ENCODE results near the gene KRT17. TPM values are rescaled to one million over a fixed set of nuclear protein-coding genes. Genes with fewer than 3 reads are reported as not detected.

The KRT17 gene
- total RNA-seq, 1 donor from 2014 or later: 238 TPM

DNA sequence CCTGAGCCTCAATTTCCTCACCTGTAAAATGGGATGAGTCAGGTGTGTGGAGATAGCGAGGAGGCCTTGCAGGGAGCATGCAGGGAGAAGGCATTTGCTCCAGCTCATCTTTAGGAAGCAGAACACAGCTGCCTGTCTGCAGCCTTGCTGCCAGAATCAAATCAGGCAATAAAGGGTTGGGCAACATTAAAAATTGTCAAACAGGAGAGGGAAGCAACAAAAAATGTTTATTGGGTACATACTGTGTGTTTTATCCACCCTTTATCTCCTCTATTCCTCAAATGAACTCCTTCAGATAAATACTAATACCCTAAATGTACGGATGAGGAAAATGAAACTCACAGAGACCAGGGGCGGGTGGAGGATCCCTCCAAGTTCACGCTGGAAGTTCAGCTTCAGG is 24.1 kb downstream of the KRT17 start:
- DNase-seq (ENCODE audit: low spot score in 2 of 2, unreplicated experiment in 2 of 2): no peak
- H3K4me1 Mint-ChIP-seq: peaks cover 20% of the 10 kb centered on the region
- no peak overlapping the region for H3K4me3 Mint-ChIP-seq
- H3K9me3 Mint-ChIP-seq: no peaks in the 10 kb centered on the region
- TF ChIP-seq, protein P1, sequence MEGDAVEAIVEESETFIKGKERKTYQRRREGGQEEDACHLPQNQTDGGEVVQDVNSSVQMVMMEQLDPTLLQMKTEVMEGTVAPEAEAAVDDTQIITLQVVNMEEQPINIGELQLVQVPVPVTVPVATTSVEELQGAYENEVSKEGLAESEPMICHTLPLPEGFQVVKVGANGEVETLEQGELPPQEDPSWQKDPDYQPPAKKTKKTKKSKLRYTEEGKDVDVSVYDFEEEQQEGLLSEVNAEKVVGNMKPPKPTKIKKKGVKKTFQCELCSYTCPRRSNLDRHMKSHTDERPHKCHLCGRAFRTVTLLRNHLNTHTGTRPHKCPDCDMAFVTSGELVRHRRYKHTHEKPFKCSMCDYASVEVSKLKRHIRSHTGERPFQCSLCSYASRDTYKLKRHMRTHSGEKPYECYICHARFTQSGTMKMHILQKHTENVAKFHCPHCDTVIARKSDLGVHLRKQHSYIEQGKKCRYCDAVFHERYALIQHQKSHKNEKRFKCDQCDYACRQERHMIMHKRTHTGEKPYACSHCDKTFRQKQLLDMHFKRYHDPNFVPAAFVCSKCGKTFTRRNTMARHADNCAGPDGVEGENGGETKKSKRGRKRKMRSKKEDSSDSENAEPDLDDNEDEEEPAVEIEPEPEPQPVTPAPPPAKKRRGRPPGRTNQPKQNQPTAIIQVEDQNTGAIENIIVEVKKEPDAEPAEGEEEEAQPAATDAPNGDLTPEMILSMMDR (IDR thresholded peaks at IDR 0.05; ENCODE audit: unreplicated experiment): no peak
- H3K36me3 Mint-ChIP-seq: no peaks in the 10 kb centered on the region
- no peaks in the 10 kb centered on the region for H3K27me3 Mint-ChIP-seq (ENCODE audit: low read depth)
- H3K27ac Mint-ChIP-seq: no peak overlapping the region

- H3K9me3 Mint-ChIP-seq: no peaks in the 10 kb centered on the region
- peaks cover 20% of the 10 kb centered on the region for H3K4me1 Mint-ChIP-seq
- H3K27me3 Mint-ChIP-seq (ENCODE audit: low read depth): peaks cover 4% of the 10 kb centered on the region
- H3K36me3 Mint-ChIP-seq: no peaks in the 10 kb centered on the region
- no peak for DNase-seq (ENCODE audit: low spot score in 2 of 2, unreplicated experiment in 2 of 2)
- no peak overlapping the region for H3K4me3 Mint-ChIP-seq
- H3K27ac Mint-ChIP-seq: no peak overlapping the region
- TF ChIP-seq, protein P1 (IDR thresholded peaks at IDR 0.05; ENCODE audit: unreplicated experiment): no peak
Observed at GRCh38 chr17:41599680-41600079, 24.7 kb downstream of the KRT17 start.

DNA sequence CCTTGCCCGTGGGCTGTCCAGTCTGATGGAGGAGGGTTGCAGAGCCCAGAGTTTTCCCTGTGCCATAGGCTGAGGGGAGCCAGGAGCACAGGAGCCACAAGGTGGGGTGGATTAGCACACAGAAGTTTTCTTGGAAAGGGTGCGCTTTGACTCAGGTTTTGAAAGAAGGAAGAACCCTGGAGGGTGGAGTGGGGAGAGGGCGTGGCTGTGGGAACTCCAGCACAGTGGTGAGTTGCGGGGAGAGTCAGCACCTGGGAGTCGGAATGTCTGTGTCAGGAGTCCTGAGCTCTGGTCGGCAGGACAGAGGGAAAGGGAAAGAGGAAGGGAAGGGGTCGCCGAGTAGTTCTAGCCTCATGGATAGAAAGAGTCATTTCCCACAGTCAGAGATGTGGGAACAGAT is 28.8 kb downstream of the KRT17 start:
- no peak for DNase-seq (ENCODE audit: low spot score in 2 of 2, unreplicated experiment in 2 of 2)
- Mint-ChIP-seq H3K27ac (no peak overlapping the region), H3K27me3 (ENCODE audit: low read depth) (peaks cover 5% of the 10 kb centered on the region), H3K4me3 (no peak overlapping the region), H3K4me1 (peaks cover 15% of the 10 kb centered on the region), H3K9me3 (no peaks in the 10 kb centered on the region), H3K36me3 (no peaks in the 10 kb centered on the region)
- TF ChIP-seq, protein P1 (IDR thresholded peaks at IDR 0.05; ENCODE audit: unreplicated experiment): no peak

DNA sequence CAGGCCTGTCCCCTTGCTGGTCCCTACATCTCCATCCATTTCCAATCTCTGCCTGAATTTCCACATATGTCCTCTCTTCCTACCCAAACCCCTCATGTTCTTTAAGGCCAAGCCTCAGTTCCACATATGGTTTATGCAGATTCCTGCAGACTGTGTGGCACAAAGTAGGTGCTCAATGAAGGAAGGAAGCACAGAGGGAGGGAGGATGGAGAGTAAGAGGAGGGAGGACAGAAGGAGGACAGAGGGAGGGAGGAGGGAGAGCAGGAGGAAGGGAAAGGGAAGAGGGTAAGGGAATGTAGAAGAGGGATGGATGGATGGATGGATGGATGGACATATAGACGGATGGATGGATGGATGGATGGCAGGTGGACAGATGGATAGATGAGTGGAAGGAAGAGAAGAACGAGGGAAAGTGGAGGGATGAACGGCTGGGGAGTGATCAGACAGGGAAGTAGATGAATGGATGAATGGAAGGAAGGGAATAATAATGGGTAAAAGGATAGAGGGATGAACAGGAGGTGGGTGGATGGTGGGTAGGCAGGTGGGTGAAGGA is 29.9 kb downstream of the KRT17 start:
- no peak overlapping the region for H3K27ac Mint-ChIP-seq
- no peak overlapping the region for H3K4me3 Mint-ChIP-seq
- no peaks in the 10 kb centered on the region for H3K9me3 Mint-ChIP-seq
- TF ChIP-seq, protein P1 (IDR thresholded peaks at IDR 0.05; ENCODE audit: unreplicated experiment): no peak
- no peak for DNase-seq (ENCODE audit: low spot score in 2 of 2, unreplicated experiment in 2 of 2)
- H3K27me3 Mint-ChIP-seq (ENCODE audit: low read depth): peaks cover 5% of the 10 kb centered on the region
- H3K4me1 Mint-ChIP-seq: peaks cover 11% of the 10 kb centered on the region
- no peaks in the 10 kb centered on the region for H3K36me3 Mint-ChIP-seq

GRCh38 chr17:41593306-41593981 is 30.9 kb downstream of the KRT17 start:
- H3K4me3 Mint-ChIP-seq: no peak overlapping the region
- DNase-seq (ENCODE audit: low spot score in 2 of 2, unreplicated experiment in 2 of 2): no peak
- H3K27ac Mint-ChIP-seq: no peak overlapping the region
- no peaks in the 10 kb centered on the region for H3K36me3 Mint-ChIP-seq
- H3K27me3 Mint-ChIP-seq (ENCODE audit: low read depth): peaks cover 5% of the 10 kb centered on the region
- TF ChIP-seq, protein P1 (IDR thresholded peaks at IDR 0.05; ENCODE audit: unreplicated experiment): no peak
- H3K9me3 Mint-ChIP-seq: no peaks in the 10 kb centered on the region
- H3K4me1 Mint-ChIP-seq: peaks cover 13% of the 10 kb centered on the region

Data from mesothelial cell of epicardium (in vitro differentiated cells).